K562 (cell line): Measurements from ENCODE around the gene ZNF480. TPM values are rescaled to one million over a fixed set of nuclear protein-coding genes. Genes with fewer than 3 reads are reported as not detected.

Source experiments
- ATAC-seq: fragments of 200-7000 bp; cut with Tn5 transposase; 3 replicates; pipeline ENCODE4 v1.9.1; 2020; ENCODE audit warnings: moderate library complexity
- BruUV-seq: library from RNA; stranded (reverse); fragments of 400-500 nt; replicated peaks from 2 replicates; lab custom pipeline; 2021; lab: Mats Ljungman, UMichigan
- CTCF ChIA-PET: fragments of 300-600 bp; formaldehyde crosslinking; extraction: SDS; loops from one replicate; lab custom pipeline; 2021; ENCODE audit warnings: low intra/inter-chr PET ratio; lab: Yijun Ruan, JAX
- POLR2A ChIA-PET: fragments of 300-600, 350-650 bp; sonication (Branson Sonifier 250); formaldehyde crosslinking; extraction: SDS; loops from one replicate; lab custom pipeline; 2021; ENCODE audit warnings: antibody characterized with exemption, inconsistent platforms; lab: Yijun Ruan, JAX
- DNase-seq, 4 experiments: peaks; one replicate each; pipeline versions ENCODE4 v3.0.0 to v3.0.0-alpha.2; 2011 to 2018; ENCODE audit warnings: low spot score in 3 of 4, mixed read lengths in 3 of 4; ENCODE audit errors: extremely low read depth in 1 of 4
- FAIRE-seq: peaks from 2 replicates; lab custom pipeline; 2011; peaks lifted over from hg19 to GRCh38; lab: Jason Lieb, UNC
- H2AFZ ChIP-seq: 2 replicates; pipeline ENCODE4 v1.6.0; 2011; ENCODE audit warnings: low read depth, low read length, control low read depth, inconsistent platforms
- H3K27ac ChIP-seq: fragments of 200-600 bp; 3 replicates; pipeline ENCODE4 v1.8.0; 2011; ENCODE audit warnings: low read depth, mild to moderate bottlenecking, control low read depth, inconsistent platforms, low read length, moderate library complexity, mixed read lengths; ENCODE audit errors: extremely low read depth
- H3K27me3 ChIP-seq, 2 experiments: fragments of 300-600 bp in 1 of 2; 2 replicates in 1 of 2; 3 replicates in 1 of 2; pipeline versions ENCODE4 v1.6.0 to v1.8.0; 2011; ENCODE audit warnings: inconsistent platforms in 2 of 2, low read length in 2 of 2, mild to moderate bottlenecking in 1 of 2, mixed read lengths in 1 of 2, moderate library complexity in 1 of 2; ENCODE audit not compliant: control insufficient read depth in 2 of 2, insufficient read depth in 2 of 2
- H3K36me3 ChIP-seq: fragments of 300-600 bp; 3 replicates; pipeline ENCODE4 v1.8.0; 2011; ENCODE audit warnings: mild to moderate bottlenecking, low read length, inconsistent platforms; ENCODE audit not compliant: control insufficient read depth, insufficient read depth
- H3K4me1 ChIP-seq, 2 experiments: fragments of 200-600 bp in 1 of 2; replicated peaks in 1 of 2; 2 replicates in 1 of 2; 3 replicates in 1 of 2; pipeline versions ENCODE4 v1.5.1 to v1.8.0; 2011; ENCODE audit warnings: inconsistent platforms in 2 of 2, low read length in 2 of 2, mild to moderate bottlenecking in 1 of 2, mixed read lengths in 1 of 2, moderate library complexity in 1 of 2; ENCODE audit not compliant: control insufficient read depth in 2 of 2, insufficient read depth in 2 of 2
- H3K4me2 ChIP-seq: 2 replicates; pipeline ENCODE4 v1.6.1; 2011; ENCODE audit warnings: low read length, control low read depth, inconsistent platforms, mixed read lengths; ENCODE audit not compliant: insufficient read depth
- H3K4me3 ChIP-seq: fragments of 200-600 bp; sonication (generic), shearing (Covaris generic); 2 replicates; pipeline ENCODE4 v1.5.1; 2016; ENCODE audit warnings: control low read depth, inconsistent platforms
- H3K79me2 ChIP-seq: fragments of 200-600 bp; 3 replicates; pipeline ENCODE4 v1.8.0; 2011; ENCODE audit warnings: low read length, inconsistent platforms; ENCODE audit not compliant: control insufficient read depth, insufficient read depth
- H3K9ac ChIP-seq, 2 experiments: 2 replicates each; pipeline versions ENCODE4 v1.6.0 to v1.6.1; 2011; ENCODE audit warnings: low read depth in 2 of 2, low read length in 2 of 2, control low read depth in 1 of 2, inconsistent platforms in 1 of 2, mild to moderate bottlenecking in 1 of 2, mixed read lengths in 1 of 2; ENCODE audit not compliant: insufficient read depth in 1 of 2
- H3K9me1 ChIP-seq: one replicate; pipeline ENCODE4 v1.6.0; 2011; ENCODE audit warnings: inconsistent platforms, mild to moderate bottlenecking, low read length, moderate library complexity; ENCODE audit not compliant: control insufficient read depth, insufficient read depth
- H3K9me3 ChIP-seq: replicated peaks from 2 replicates; pipeline ENCODE4 v1.5.1; 2011; ENCODE audit warnings: low read depth, low read length, inconsistent platforms; ENCODE audit not compliant: control insufficient read depth, insufficient read depth
- H4K20me1 ChIP-seq: replicated peaks from 2 replicates; pipeline ENCODE4 v1.6.1; 2011; ENCODE audit warnings: low read length, inconsistent platforms, mixed read lengths; ENCODE audit not compliant: control insufficient read depth, insufficient read depth
- ATF1 ChIP-seq, 2 experiments: fragments of 450-650 bp in 1 of 2; IDR thresholded peaks; 2 replicates each; pipeline ENCODE4 v1.6.1; 2016; ENCODE audit warnings: missing compliant biosample characterization in 1 of 2, missing genetic modification characterization in 1 of 2
- CREM ChIP-seq: IDR thresholded peaks from 2 replicates; pipeline ENCODE4 v1.6.1; 2014; ENCODE audit warnings: antibody characterized with exemption, low read depth
- ETV6 ChIP-seq, 3 experiments: fragments of 150-350 bp in 1 of 3; sonication (generic) in 1 of 3; formaldehyde crosslinking in 1 of 3; IDR thresholded peaks; 2 replicates each; pipeline versions ENCODE4 v1.6.1 to v1.8.0; 2014 to 2022; ENCODE audit warnings: borderline replicate concordance in 2 of 3, low read depth in 2 of 3, antibody characterized with exemption in 1 of 3, low read length in 1 of 3, mild to moderate bottlenecking in 1 of 3, missing genetic modification reagents in 1 of 3
- PURB ChIP-seq: sonication (generic); formaldehyde crosslinking; IDR thresholded peaks from 2 replicates; pipeline ENCODE4 v1.9.0; 2021; ENCODE audit warnings: low read depth, mild to moderate bottlenecking, missing genetic modification reagents
- RAD21 ChIP-seq, 2 experiments: fragments of 250-450 bp in 1 of 2; fragments of 450-650 bp in 1 of 2; sonication (Bioruptor Pico) in 1 of 2; formaldehyde crosslinking in 1 of 2; IDR thresholded peaks in 1 of 2; conservative IDR thresholded peaks in 1 of 2; 2 replicates each; pipeline versions ENCODE4 v1.4.0 to v1.8.0; 2020 to 2022; ENCODE audit warnings: mild to moderate bottlenecking in 2 of 2, moderate library complexity in 1 of 2
- RFX1 ChIP-seq: fragments of 450-650 bp; IDR thresholded peaks from 2 replicates; pipeline ENCODE4 v1.6.1; 2016; ENCODE audit warnings: mild to moderate bottlenecking, moderate library complexity
- XRCC4 ChIP-seq: IDR thresholded peaks from one replicate; pipeline ENCODE4 v1.6.1; 2011; ENCODE audit not compliant: insufficient read depth, insufficient read length; ENCODE audit errors: extremely low read depth
- ZNF121 ChIP-seq: sonication (generic); formaldehyde crosslinking; conservative IDR thresholded peaks from 2 replicates; pipeline ENCODE4 v1.8.0; 2022; ENCODE audit warnings: missing genetic modification reagents
- WGBS: fragments of 100-300 bp; shearing (Covaris generic); methylation state at CpG from one replicate; pipeline ENCODE4 v1.1.6; 2016; ENCODE audit warnings: low coverage, mixed read lengths; ENCODE audit not compliant: insufficient coverage; ENCODE audit errors: missing lambda C conversion rate; 5-methylcytosine and 5-hydroxymethylcytosine counted together
- in situ Hi-C: fragments of 300-500 bp; cut with MboI; formaldehyde crosslinking; loops from 4 replicates; pipeline ENCODE4 v1.15.0; 2018; ENCODE audit warnings: inconsistent platforms, mixed read lengths
- intact Hi-C: fragments of 100-400 bp; cut with micrococcal nuclease; formaldehyde crosslinking; loops from 2 replicates; pipeline ENCODE4 v1.14.2; 2022
- polyA plus RNA-seq, 8 experiments: library from polyadenylated mRNA; depleted of rRNA in 4 of 8; stranded (reverse) in 5 of 8; unstranded in 3 of 8; fragments of >200 nt; fragmentation: Nextera tagmentation in 2 of 8; fragmentation: Illumina TruSeq in 1 of 8; extraction: Ambion mirVana in 2 of 8; extraction: Trizol in 1 of 8; gene quantifications; 2 replicates each; pipeline versions ENCODE4 v1.2.1 to v1.2.3, GENCODE V29; 2011 to 2014; ENCODE audit warnings: inconsistent platforms in 1 of 8, missing spikeins in 1 of 8
- total RNA-seq, 7 experiments: library from RNA; depleted of rRNA in 6 of 7; stranded (reverse); fragments of >200 nt in 6 of 7; fragmentation: Illumina TruSeq in 2 of 7; extraction: Trizol in 2 of 7; gene quantifications; 2 replicates each; pipeline versions ENCODE4 v1.2.1 to v1.2.3, GENCODE V29; 2011 to 2021; ENCODE audit warnings: low replicate concordance in 1 of 7
- TF ChIP-seq, protein P1 (sequence below): sonication (generic); formaldehyde crosslinking; IDR thresholded peaks from 2 replicates; pipeline ENCODE4 v1.8.0; 2023; ENCODE audit warnings: missing genetic modification reagents, mild to moderate bottlenecking, borderline replicate concordance
- TF ChIP-seq, protein P2 (sequence below), 2 experiments: fragments of 450-650 bp in 1 of 2; sonication (generic) in 1 of 2; formaldehyde crosslinking in 1 of 2; IDR thresholded peaks in 1 of 2; conservative IDR thresholded peaks in 1 of 2; 2 replicates each; pipeline versions ENCODE4 v1.6.1 to v1.8.1; 2016 to 2023; ENCODE audit warnings: mild to moderate bottlenecking in 2 of 2, moderate library complexity in 2 of 2, inconsistent platforms in 1 of 2, missing genetic modification reagents in 1 of 2

ZNF480 gene
- total and polyA plus RNA-seq, 9 of the 15 experiments (the other 6 are each of a cell fraction or from before 2014, with no cell fraction given): 10.4 to 31.1 (median 22.3) TPM

DNA sequence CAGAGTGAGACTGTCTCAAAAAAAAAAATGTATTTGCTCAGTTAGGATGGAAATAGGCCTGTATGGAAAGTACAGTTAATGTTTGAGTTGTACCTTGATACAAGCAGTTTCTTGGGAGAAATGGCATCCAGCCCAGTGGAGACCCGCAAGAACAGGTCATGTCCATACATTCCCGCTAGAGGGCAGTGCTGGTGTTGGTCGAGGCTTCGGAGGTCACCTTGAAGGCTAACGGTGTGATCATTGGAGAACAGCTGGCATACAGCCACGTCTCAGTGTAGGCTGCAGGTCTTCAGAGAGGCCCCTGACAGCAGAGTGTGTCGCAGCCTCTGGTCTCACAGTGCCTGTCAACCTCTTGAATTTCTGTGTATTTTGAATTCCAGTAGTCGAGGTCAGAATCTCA lies 46.6 kb downstream of the ZNF480 start (continued):
- TF ChIP-seq, protein P1, sequence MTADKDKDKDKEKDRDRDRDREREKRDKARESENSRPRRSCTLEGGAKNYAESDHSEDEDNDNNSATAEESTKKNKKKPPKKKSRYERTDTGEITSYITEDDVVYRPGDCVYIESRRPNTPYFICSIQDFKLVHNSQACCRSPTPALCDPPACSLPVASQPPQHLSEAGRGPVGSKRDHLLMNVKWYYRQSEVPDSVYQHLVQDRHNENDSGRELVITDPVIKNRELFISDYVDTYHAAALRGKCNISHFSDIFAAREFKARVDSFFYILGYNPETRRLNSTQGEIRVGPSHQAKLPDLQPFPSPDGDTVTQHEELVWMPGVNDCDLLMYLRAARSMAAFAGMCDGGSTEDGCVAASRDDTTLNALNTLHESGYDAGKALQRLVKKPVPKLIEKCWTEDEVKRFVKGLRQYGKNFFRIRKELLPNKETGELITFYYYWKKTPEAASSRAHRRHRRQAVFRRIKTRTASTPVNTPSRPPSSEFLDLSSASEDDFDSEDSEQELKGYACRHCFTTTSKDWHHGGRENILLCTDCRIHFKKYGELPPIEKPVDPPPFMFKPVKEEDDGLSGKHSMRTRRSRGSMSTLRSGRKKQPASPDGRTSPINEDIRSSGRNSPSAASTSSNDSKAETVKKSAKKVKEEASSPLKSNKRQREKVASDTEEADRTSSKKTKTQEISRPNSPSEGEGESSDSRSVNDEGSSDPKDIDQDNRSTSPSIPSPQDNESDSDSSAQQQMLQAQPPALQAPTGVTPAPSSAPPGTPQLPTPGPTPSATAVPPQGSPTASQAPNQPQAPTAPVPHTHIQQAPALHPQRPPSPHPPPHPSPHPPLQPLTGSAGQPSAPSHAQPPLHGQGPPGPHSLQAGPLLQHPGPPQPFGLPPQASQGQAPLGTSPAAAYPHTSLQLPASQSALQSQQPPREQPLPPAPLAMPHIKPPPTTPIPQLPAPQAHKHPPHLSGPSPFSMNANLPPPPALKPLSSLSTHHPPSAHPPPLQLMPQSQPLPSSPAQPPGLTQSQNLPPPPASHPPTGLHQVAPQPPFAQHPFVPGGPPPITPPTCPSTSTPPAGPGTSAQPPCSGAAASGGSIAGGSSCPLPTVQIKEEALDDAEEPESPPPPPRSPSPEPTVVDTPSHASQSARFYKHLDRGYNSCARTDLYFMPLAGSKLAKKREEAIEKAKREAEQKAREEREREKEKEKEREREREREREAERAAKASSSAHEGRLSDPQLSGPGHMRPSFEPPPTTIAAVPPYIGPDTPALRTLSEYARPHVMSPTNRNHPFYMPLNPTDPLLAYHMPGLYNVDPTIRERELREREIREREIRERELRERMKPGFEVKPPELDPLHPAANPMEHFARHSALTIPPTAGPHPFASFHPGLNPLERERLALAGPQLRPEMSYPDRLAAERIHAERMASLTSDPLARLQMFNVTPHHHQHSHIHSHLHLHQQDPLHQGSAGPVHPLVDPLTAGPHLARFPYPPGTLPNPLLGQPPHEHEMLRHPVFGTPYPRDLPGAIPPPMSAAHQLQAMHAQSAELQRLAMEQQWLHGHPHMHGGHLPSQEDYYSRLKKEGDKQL (CRISPR knock-in tag): no peak
- TF ChIP-seq RAD21 (CRISPR knock-in tag; conservative IDR thresholded peaks at IDR 0.05 in 1 of 2, IDR thresholded peaks at IDR 0.05 in 1 of 2) (peak in 1 of 2 experiments; percentile 71; a peak in 2 of 4 replicates), ETV6 (IDR thresholded peaks at IDR 0.05; ENCODE audit: borderline replicate concordance in 1 of 2, low read depth in 2 of 2, low read length in 1 of 2) (no peak), ETV6 (CRISPR knock-in tag; IDR thresholded peaks at IDR 0.05; ENCODE audit: borderline replicate concordance) (no peak)

DNA sequence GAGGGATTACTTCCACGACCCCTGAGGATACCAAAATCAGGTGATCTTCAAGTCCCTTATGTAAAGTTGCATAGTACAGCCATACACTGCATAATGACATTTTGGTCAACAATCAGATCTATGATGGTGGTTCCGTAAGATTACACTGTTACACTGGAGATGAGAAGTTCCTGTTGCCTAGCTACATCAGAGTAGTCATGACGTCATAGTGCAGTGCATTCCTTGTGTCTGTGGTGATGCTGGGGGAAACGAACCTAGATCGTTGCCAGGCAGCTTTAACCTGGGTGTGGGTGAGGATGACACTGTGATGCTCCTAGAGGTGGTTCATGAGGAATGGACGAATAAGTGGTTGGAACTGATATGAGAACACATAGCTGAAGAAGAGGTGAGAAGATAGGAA lies 48.2 kb downstream of the ZNF480 start:
- Histone ChIP-seq H3K4me1 (no peaks in the 10 kb centered on the region), H2AFZ (no peak overlapping the region), H3K27me3 (no peaks in the 10 kb centered on the region), H3K4me3 (no peak overlapping the region), H3K9me3 (no peaks in the 10 kb centered on the region), H4K20me1 (no peaks in the 10 kb centered on the region), H3K79me2 (no peaks in the 10 kb centered on the region), H3K9ac (no peak overlapping the region), H3K4me2 (no peak overlapping the region), H3K36me3 (no peaks in the 10 kb centered on the region), H3K9me1 (no peaks in the 10 kb centered on the region), H3K27ac (no peak overlapping the region)
- POLR2A ChIA-PET: no interaction called here
- FAIRE-seq: no peak
- intact Hi-C loops: no loop called here
- ATAC-seq: no peak
- DNase-seq: no peak
- CTCF ChIA-PET: no interaction called here
- 7% methylated on average over 6 of the region's 6 CpGs for WGBS
- TF ChIP-seq CREM (0 out of 2 replicates have a peak, but pooled peaks have one; percentile 29), ATF1 (CRISPR knock-in tag; IDR thresholded peaks at IDR 0.05) (no peak), ATF1 (tag; IDR thresholded peaks at IDR 0.05) (peak; percentile 61), XRCC4 (no peak), RFX1 (peak; percentile 34; the same call in 1 of the 2 replicates), PURB (CRISPR knock-in tag) (no peak), ZNF121 (CRISPR knock-in tag) (no peak)
- TF ChIP-seq, protein P2, sequence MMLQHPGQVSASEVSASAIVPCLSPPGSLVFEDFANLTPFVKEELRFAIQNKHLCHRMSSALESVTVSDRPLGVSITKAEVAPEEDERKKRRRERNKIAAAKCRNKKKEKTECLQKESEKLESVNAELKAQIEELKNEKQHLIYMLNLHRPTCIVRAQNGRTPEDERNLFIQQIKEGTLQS (IDR thresholded peaks at IDR 0.05): peak; percentile 50; the same call in 1 of the 2 replicates
- TF ChIP-seq, protein P2 (CRISPR knock-in tag; conservative IDR thresholded peaks at IDR 0.05): no peak
- BruUV-seq: no TSS peak
- in situ Hi-C loops: no loop called here
